Fibroblast of lung (primary cell): ENCODE measurements around the gene ACADSB.

Experiments used
- EZH2 ChIP-seq: IDR thresholded peaks from 2 replicates; pipeline ENCODE4 v1.5.1; 2012; ENCODE audit warnings: low read length, control low read depth, mild to moderate bottlenecking; ENCODE audit errors: missing control alignments
- TF ChIP-seq, protein P1 (sequence below), 2 donors: IDR thresholded peaks in 1 of 2; conservative IDR thresholded peaks in 1 of 2; 1 replicate in 1 of 2; 2 replicates in 1 of 2; pipeline ENCODE4 v1.5.1; 2011 to 2012; ENCODE audit warnings: low read length in 2 of 2, control low read depth in 1 of 2, inconsistent platforms in 1 of 2, low read depth in 1 of 2, mild to moderate bottlenecking in 1 of 2

DNA sequence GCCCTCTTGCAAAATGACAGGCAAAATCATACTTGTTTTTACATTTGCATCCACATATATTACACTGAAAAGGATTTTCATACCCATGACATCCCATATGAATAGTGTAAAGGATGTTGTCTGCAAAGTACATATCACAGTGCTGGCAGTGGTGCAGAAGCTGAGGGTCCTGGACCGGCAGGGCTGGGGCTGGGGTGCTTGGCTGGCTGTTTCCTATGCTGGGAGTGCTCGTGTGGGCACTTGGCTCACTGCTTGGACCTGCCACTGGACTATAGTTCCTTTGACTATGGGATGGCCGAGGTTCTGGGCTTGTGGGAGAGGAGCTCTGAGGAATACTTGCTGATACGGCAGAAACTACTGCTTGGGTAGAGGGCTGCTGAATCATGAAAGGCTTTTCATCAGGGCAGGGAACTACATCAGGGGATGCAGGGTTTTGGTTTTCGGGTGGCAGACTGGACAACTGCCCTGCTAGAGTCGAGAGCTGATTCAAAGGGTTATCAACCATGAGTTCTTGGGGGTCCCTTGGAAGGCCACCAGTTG is 14.9 kb upstream of the ACADSB start:
- TF ChIP-seq, protein P1, sequence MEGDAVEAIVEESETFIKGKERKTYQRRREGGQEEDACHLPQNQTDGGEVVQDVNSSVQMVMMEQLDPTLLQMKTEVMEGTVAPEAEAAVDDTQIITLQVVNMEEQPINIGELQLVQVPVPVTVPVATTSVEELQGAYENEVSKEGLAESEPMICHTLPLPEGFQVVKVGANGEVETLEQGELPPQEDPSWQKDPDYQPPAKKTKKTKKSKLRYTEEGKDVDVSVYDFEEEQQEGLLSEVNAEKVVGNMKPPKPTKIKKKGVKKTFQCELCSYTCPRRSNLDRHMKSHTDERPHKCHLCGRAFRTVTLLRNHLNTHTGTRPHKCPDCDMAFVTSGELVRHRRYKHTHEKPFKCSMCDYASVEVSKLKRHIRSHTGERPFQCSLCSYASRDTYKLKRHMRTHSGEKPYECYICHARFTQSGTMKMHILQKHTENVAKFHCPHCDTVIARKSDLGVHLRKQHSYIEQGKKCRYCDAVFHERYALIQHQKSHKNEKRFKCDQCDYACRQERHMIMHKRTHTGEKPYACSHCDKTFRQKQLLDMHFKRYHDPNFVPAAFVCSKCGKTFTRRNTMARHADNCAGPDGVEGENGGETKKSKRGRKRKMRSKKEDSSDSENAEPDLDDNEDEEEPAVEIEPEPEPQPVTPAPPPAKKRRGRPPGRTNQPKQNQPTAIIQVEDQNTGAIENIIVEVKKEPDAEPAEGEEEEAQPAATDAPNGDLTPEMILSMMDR (conservative IDR thresholded peaks at IDR 0.05 in 1 of 2, IDR thresholded peaks at IDR 0.05 in 1 of 2; ENCODE audit: low read depth in 1 of 2, low read length in 2 of 2): no peak
- TF ChIP-seq EZH2: no peak
